Glutamatergic neuron (in vitro differentiated cells): ENCODE measurements around the gene ABHD16B. TPM values are rescaled to one million over a fixed set of nuclear protein-coding genes. Genes with fewer than 3 reads are reported as not detected.
"Not testable (repeated sequence)": the region's sequence is repeated elsewhere in the genome, so short reads cannot be mapped to it uniquely, and the experiment has no call there.

Experiments used
- DNase-seq: peaks from one replicate; pipeline ENCODE4 v3.0.0; 2022
- H3K27ac Mint-ChIP-seq: one replicate; pipeline ENCODE4 v1.8.0; 2020; ENCODE audit warnings: mild to moderate bottlenecking, mixed read lengths, inconsistent platforms; ENCODE audit not compliant: unreplicated experiment
- H3K27me3 Mint-ChIP-seq: one replicate; pipeline ENCODE4 v1.8.0; 2020; ENCODE audit warnings: mild to moderate bottlenecking, moderate library complexity, mixed read lengths, inconsistent platforms; ENCODE audit not compliant: unreplicated experiment
- H3K36me3 Mint-ChIP-seq: one replicate; pipeline ENCODE4 v1.8.0; 2020; ENCODE audit warnings: mild to moderate bottlenecking, mixed read lengths, inconsistent platforms; ENCODE audit not compliant: unreplicated experiment
- H3K4me1 Mint-ChIP-seq: one replicate; pipeline ENCODE4 v1.8.0; 2020; ENCODE audit warnings: mild to moderate bottlenecking, low read depth, mixed read lengths, inconsistent platforms; ENCODE audit not compliant: unreplicated experiment
- H3K4me3 Mint-ChIP-seq: one replicate; pipeline ENCODE4 v1.8.0; 2020; ENCODE audit warnings: mild to moderate bottlenecking, mixed read lengths, inconsistent platforms; ENCODE audit not compliant: unreplicated experiment
- H3K9me3 Mint-ChIP-seq: one replicate; pipeline ENCODE4 v1.8.0; 2020; ENCODE audit warnings: mild to moderate bottlenecking, moderate library complexity, mixed read lengths, inconsistent platforms; ENCODE audit not compliant: unreplicated experiment
- total RNA-seq: library from RNA; stranded (reverse); fragmentation: NEBNext Ultra II Directional; extraction: Animal tissue kit (Norgen Biotek cat#: 25700); gene quantifications from one replicate; pipeline ENCODE4 v1.2.1, GENCODE V29; 2021; ENCODE audit not compliant: unreplicated experiment
- TF ChIP-seq, protein P1 (sequence below): fragments of 200-600 bp; sonication (generic); IDR thresholded peaks from one replicate; pipeline ENCODE4 v1.5.0; 2021; ENCODE audit not compliant: partially characterized antibody, unreplicated experiment

Gene ABHD16B
- total RNA-seq, 1 donor from 2014 or later = not detected

DNA sequence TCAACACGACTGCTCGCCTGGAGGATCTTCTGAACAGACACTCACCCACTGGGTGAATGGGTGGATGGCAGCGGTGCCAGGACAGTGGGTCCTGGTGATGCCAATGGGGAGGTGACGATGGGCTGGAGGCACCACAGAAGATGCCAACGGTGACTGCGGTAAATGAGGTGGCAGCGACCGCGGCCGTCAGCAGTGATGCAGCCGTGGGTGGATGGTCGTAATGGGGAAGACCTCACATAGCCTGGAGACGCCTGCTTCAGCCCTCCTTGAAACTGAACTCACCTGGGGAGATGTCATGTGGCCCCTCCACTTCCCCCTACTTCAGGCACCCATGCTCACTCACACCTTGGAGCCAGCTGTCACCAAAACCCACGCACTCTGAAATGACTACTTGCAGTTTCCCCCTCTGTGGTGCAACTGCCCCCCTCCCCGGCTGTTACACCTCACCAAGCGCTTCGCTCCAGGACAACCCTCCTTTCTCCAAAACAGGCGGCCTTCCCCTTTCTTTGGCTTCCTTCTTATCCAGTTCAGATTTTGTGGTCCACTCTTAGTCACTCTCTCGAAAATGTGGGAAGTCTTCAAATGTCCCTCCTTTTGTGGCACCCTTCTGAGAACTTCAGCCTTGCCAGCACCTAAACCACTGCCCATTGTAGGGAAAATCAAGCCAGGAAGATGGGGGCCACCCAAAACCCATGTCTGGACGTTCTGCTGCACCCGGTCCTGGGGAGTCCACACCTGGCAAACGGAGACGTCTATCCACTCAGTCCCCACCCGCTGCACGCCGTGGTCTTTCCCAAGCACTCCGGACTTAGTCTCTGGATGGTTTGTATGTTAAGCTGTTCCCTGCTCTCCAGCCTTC lies 10.4 kb upstream of the ABHD16B start:
- H3K4me1 Mint-ChIP-seq = no peaks in the 10 kb centered on the region
- DNase-seq = no peak
- peaks cover 5% of the 10 kb centered on the region for H3K36me3 Mint-ChIP-seq
- H3K27me3 Mint-ChIP-seq = peaks cover 3% of the 10 kb centered on the region
- peaks cover 5% of the 10 kb centered on the region for H3K9me3 Mint-ChIP-seq
- TF ChIP-seq, protein P1, sequence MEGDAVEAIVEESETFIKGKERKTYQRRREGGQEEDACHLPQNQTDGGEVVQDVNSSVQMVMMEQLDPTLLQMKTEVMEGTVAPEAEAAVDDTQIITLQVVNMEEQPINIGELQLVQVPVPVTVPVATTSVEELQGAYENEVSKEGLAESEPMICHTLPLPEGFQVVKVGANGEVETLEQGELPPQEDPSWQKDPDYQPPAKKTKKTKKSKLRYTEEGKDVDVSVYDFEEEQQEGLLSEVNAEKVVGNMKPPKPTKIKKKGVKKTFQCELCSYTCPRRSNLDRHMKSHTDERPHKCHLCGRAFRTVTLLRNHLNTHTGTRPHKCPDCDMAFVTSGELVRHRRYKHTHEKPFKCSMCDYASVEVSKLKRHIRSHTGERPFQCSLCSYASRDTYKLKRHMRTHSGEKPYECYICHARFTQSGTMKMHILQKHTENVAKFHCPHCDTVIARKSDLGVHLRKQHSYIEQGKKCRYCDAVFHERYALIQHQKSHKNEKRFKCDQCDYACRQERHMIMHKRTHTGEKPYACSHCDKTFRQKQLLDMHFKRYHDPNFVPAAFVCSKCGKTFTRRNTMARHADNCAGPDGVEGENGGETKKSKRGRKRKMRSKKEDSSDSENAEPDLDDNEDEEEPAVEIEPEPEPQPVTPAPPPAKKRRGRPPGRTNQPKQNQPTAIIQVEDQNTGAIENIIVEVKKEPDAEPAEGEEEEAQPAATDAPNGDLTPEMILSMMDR = no peak
- peak overlapping the region; percentile 73 for H3K27ac Mint-ChIP-seq
- no peak overlapping the region for H3K4me3 Mint-ChIP-seq

DNA sequence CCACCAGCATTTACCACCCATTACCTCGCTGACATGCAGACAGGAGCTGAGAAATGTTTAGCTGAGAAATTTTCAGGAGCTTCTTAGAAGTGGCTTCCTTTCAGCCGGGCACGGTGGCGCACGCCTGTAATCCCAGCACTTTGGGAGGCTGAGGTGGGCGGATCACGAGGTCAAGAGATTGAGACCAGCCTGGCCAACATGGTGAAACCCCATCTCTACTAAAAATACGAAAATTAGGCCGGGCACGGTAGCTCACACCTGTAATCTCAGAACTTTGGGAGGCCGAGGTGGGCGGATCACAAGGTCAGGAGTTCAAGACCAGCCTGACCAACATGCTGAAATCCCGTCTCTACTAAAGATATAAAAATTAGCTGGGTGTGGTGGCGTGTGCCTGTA lies 9.8 kb upstream of the ABHD16B start:
- DNase-seq, H3K4me3 Mint-ChIP-seq, H3K36me3 Mint-ChIP-seq, H3K27me3 Mint-ChIP-seq, H3K9me3 Mint-ChIP-seq, H3K4me1 Mint-ChIP-seq, H3K27ac Mint-ChIP-seq: not testable (repeated sequence)

DNA sequence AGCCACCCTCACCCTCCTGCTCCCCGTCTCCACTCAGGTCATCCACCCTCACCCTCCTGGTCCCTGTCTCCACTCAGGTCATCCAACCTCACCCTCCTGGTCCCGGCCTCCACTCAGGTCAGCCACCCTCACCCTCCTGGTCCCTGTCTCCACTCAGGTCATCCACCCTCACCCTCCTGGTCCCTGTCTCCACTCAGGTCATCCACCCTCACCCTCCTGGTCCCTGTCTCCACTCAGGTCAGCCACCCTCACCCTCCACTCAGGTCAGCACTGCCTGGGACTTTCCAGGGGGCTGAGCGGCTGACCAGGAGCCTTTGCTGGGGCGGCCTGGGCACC lies 7.6 kb upstream of the ABHD16B start:
- DNase-seq, H3K36me3 Mint-ChIP-seq, H3K27me3 Mint-ChIP-seq, H3K4me1 Mint-ChIP-seq, H3K27ac Mint-ChIP-seq, H3K9me3 Mint-ChIP-seq, H3K4me3 Mint-ChIP-seq: not testable (repeated sequence)

DNA sequence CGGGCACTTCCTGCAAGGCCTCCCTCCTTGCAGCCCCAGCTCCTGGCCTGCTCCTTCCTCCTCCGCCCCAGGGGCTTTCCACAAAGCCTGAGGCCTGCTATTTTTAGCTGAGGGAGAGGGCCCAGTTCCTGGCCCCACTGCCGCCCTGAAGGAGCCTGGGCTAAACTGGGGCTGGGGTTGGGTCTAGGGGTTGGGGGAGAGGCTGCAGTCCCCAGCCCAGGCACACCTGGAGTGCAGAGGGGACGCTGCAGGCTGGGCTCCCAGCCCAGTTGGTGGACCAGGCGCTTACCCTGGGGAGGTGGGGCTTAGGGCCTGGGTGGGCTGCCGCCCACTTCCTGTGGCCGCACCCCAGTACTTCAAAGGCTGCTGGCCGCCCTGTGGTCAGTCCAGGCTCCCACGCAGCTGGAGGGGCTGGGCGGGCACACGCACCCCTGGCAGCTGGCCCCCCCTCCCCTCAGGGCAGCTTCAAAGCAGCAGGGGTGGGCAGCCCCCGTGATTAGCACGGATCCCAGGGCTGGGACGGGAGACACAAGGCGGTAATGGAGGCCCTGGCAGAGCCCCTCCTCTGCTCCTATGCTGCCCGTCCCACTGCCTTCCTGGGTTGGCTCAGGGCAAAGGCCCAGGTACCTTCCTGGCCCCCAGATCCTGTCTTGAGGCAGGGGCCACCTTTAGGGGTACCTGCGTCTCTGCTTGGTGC lies 7.1 kb upstream of the ABHD16B start:
- peaks cover 5% of the 10 kb centered on the region for H3K9me3 Mint-ChIP-seq
- no peaks in the 10 kb centered on the region for H3K27me3 Mint-ChIP-seq
- no peak overlapping the region for H3K4me3 Mint-ChIP-seq
- H3K27ac Mint-ChIP-seq = no peak overlapping the region
- H3K36me3 Mint-ChIP-seq = peaks cover 5% of the 10 kb centered on the region
- TF ChIP-seq, protein P1 = no peak
- DNase-seq = no peak
- peaks cover 13% of the 10 kb centered on the region for H3K4me1 Mint-ChIP-seq

DNA sequence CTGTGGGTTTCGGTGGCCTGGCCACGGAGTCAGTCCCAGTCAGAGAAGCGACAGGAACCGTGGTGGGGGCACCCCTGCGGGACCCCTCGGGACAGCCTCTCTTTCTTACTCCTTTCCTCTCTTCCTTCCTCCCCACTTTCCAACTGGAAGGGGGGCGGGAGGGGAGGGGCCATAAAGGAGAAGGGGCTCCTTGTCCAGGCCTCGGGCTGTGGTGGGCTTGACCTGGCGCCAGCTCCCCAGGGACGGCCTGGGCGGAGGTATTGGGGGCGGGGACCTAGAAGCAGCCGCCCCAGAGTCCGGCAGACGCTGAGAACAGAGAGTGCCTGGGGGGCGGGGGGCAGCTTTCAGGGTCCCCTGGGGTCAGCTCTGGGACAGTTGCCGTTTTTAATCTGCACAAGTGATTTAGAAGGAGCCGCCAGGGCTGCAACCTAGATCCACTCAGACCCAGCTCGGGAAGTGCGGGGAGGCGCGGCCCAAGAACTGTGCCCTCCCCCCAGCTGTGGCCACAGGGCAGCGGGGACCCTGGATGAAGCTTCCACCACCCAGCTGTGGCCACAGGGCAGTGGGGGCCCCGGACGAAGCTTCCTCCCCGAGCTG lies 6.4 kb upstream of the ABHD16B start:
- H3K4me1 Mint-ChIP-seq = peaks cover 13% of the 10 kb centered on the region
- DNase-seq = peak; percentile 68
- no peak overlapping the region for H3K27ac Mint-ChIP-seq
- no peaks in the 10 kb centered on the region for H3K27me3 Mint-ChIP-seq
- TF ChIP-seq, protein P1 = no peak
- peaks cover 5% of the 10 kb centered on the region for H3K9me3 Mint-ChIP-seq
- no peak overlapping the region for H3K4me3 Mint-ChIP-seq
- H3K36me3 Mint-ChIP-seq = peaks cover 5% of the 10 kb centered on the region
